Neural progenitor cell (in vitro differentiated cells): ENCODE data around the gene PRKCI.

Experiments
- EZH2 ChIP-seq: fragments of 200-600 bp; sonication (generic); IDR thresholded peaks from 2 replicates; pipeline ENCODE4 v1.6.1; 2017; ENCODE audit warnings: antibody characterized with exemption, mild to moderate bottlenecking, moderate library complexity
- TF ChIP-seq, protein P1 (sequence below): fragments of 200-600 bp; sonication (generic); IDR thresholded peaks from 2 replicates; pipeline ENCODE4 v1.5.1; 2017; ENCODE audit warnings: antibody characterized with exemption, mild to moderate bottlenecking

GRCh38 chr3:170180908-170181885 lies 41.0 kb upstream of the PRKCI start, which contains the start of gene PHC3:
- TF ChIP-seq, protein P1, sequence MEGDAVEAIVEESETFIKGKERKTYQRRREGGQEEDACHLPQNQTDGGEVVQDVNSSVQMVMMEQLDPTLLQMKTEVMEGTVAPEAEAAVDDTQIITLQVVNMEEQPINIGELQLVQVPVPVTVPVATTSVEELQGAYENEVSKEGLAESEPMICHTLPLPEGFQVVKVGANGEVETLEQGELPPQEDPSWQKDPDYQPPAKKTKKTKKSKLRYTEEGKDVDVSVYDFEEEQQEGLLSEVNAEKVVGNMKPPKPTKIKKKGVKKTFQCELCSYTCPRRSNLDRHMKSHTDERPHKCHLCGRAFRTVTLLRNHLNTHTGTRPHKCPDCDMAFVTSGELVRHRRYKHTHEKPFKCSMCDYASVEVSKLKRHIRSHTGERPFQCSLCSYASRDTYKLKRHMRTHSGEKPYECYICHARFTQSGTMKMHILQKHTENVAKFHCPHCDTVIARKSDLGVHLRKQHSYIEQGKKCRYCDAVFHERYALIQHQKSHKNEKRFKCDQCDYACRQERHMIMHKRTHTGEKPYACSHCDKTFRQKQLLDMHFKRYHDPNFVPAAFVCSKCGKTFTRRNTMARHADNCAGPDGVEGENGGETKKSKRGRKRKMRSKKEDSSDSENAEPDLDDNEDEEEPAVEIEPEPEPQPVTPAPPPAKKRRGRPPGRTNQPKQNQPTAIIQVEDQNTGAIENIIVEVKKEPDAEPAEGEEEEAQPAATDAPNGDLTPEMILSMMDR = no peak
- no peak for TF ChIP-seq EZH2
